Hepatocyte (in vitro differentiated cells): ENCODE results near the gene LENEP. TPM values are rescaled to one million over a fixed set of nuclear protein-coding genes. Genes with fewer than 3 reads are reported as not detected.

ENCODE experiments used
- DNase-seq: peaks from one replicate; pipeline ENCODE4 v3.0.0-alpha.2; 2016; ENCODE audit warnings: low spot score
- H2AFZ ChIP-seq: fragments of 200-600 bp; sonication (generic); 2 replicates; pipeline ENCODE4 v1.6.0; 2016; ENCODE audit warnings: antibody characterized with exemption, mild to moderate bottlenecking
- H3K27ac ChIP-seq: fragments of 200-600 bp; sonication (generic); 2 replicates; pipeline ENCODE4 v1.5.1; 2016; ENCODE audit warnings: mild to moderate bottlenecking
- H3K27me3 ChIP-seq: fragments of 200-600 bp; sonication (generic); 2 replicates; pipeline ENCODE4 v1.6.1; 2016
- H3K36me3 ChIP-seq: fragments of 200-600 bp; sonication (generic); replicated peaks from 2 replicates; pipeline ENCODE4 v1.5.1; 2016; ENCODE audit warnings: low read depth; ENCODE audit not compliant: insufficient read depth
- H3K4me1 ChIP-seq: fragments of 200-600 bp; sonication (generic); 2 replicates; pipeline ENCODE4 v1.5.1; 2016; ENCODE audit warnings: mild to moderate bottlenecking, moderate library complexity; ENCODE audit not compliant: insufficient read depth
- H3K4me2 ChIP-seq: fragments of 200-600 bp; sonication (generic); 2 replicates; pipeline ENCODE4 v1.6.0; 2016
- H3K4me3 ChIP-seq: fragments of 200-600 bp; sonication (generic); 2 replicates; pipeline ENCODE4 v1.5.1; 2016; ENCODE audit warnings: mild to moderate bottlenecking
- H3K79me2 ChIP-seq: fragments of 200-600 bp; sonication (generic); 2 replicates; pipeline ENCODE4 v1.6.0; 2017; ENCODE audit warnings: mild to moderate bottlenecking
- H3K9me2 ChIP-seq: fragments of 200-600 bp; sonication (generic); replicated peaks from 2 replicates; pipeline ENCODE4 v1.6.0; 2017; ENCODE audit warnings: mild to moderate bottlenecking; ENCODE audit not compliant: insufficient read depth
- H3K9me3 ChIP-seq: fragments of 200-600 bp; sonication (generic); 2 replicates; pipeline ENCODE4 v1.5.1; 2016; ENCODE audit warnings: low read depth, mild to moderate bottlenecking
- H4K20me1 ChIP-seq: fragments of 200-600 bp; sonication (generic); 2 replicates; pipeline ENCODE4 v1.6.0; 2016; ENCODE audit warnings: mild to moderate bottlenecking; ENCODE audit not compliant: insufficient read depth, poor library complexity, severe bottlenecking
- EZH2 ChIP-seq: fragments of 200-600 bp; sonication (generic); IDR thresholded peaks from 2 replicates; pipeline ENCODE4 v1.6.1; 2016; ENCODE audit warnings: antibody characterized with exemption, mild to moderate bottlenecking, borderline replicate concordance
- EZH2phosphoT487 ChIP-seq: fragments of 200-600 bp; sonication (generic); IDR thresholded peaks from one replicate; pipeline ENCODE4 v1.6.1; 2018; ENCODE audit warnings: antibody characterized with exemption, mild to moderate bottlenecking, low read depth, moderate library complexity; ENCODE audit not compliant: unreplicated experiment, severe bottlenecking
- WGBS: methylation state at CpG from one replicate; pipeline ENCODE4 v1.1.6; 2016; ENCODE audit warnings: low lambda C conversion rate; ENCODE audit errors: missing lambda C conversion rate; 5-methylcytosine and 5-hydroxymethylcytosine counted together
- polyA plus RNA-seq: library from polyadenylated mRNA; unstranded; fragments of >200 nt; fragmentation: Nextera tagmentation; extraction: Ambion mirVana; gene quantifications from 2 replicates; pipeline ENCODE4 v1.2.1, GENCODE V29; 2016
- total RNA-seq: library from RNA; depleted of rRNA; stranded (reverse); fragments of >200 nt; gene quantifications from 2 replicates; pipeline ENCODE4 v1.2.3, GENCODE V29; 2014
- TF ChIP-seq, protein P1 (sequence below): fragments of 200-600 bp; sonication (generic); IDR thresholded peaks from 2 replicates; pipeline ENCODE4 v1.5.1; 2016; ENCODE audit warnings: antibody characterized with exemption, mild to moderate bottlenecking; ENCODE audit not compliant: poor library complexity

The LENEP gene
- total and polyA plus RNA-seq, 2 experiments from 2014 or later = not detected

- Histone ChIP-seq H3K4me1 (no peaks in the 10 kb centered on the region), H3K4me3 (no peak overlapping the region), H3K27ac (no peak overlapping the region), H3K9me2 (no peaks in the 10 kb centered on the region), H2AFZ (no peak overlapping the region), H3K9me3 (no peaks in the 10 kb centered on the region), H3K4me2 (no peak overlapping the region), H3K36me3 (no peaks in the 10 kb centered on the region), H4K20me1 (no peaks in the 10 kb centered on the region), H3K27me3 (no peaks in the 10 kb centered on the region), H3K79me2 (no peaks in the 10 kb centered on the region)
- TF ChIP-seq, protein P1, sequence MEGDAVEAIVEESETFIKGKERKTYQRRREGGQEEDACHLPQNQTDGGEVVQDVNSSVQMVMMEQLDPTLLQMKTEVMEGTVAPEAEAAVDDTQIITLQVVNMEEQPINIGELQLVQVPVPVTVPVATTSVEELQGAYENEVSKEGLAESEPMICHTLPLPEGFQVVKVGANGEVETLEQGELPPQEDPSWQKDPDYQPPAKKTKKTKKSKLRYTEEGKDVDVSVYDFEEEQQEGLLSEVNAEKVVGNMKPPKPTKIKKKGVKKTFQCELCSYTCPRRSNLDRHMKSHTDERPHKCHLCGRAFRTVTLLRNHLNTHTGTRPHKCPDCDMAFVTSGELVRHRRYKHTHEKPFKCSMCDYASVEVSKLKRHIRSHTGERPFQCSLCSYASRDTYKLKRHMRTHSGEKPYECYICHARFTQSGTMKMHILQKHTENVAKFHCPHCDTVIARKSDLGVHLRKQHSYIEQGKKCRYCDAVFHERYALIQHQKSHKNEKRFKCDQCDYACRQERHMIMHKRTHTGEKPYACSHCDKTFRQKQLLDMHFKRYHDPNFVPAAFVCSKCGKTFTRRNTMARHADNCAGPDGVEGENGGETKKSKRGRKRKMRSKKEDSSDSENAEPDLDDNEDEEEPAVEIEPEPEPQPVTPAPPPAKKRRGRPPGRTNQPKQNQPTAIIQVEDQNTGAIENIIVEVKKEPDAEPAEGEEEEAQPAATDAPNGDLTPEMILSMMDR = no peak
- TF ChIP-seq EZH2 = no peak
- TF ChIP-seq EZH2phosphoT487 = no peak
- DNase-seq = no peak
- 86% methylated on average over 14 of the region's 14 CpGs for WGBS
These were observed 440 bp upstream of the LENEP start for GRCh38 chr1:154992721-154993571.

DNA sequence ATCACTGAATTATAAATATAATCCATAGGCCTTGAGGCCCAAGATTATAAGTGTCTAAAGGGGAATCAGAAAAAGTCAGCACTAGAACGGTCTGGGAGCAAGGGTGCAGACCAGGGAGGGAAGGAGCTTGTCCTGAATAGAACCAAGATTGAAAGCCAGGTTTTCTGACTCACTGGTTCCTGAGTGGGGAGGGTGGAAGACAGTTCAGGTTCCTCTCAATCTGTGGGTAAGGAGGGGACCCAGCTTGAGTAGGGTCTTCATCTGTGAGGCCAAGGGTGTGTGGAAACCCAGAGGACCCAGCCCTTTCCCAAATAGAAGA lies 842 bp downstream of the LENEP start:
- H3K27me3 ChIP-seq = no peaks in the 10 kb centered on the region
- H3K4me1 ChIP-seq = peaks cover 5% of the 10 kb centered on the region
- peaks cover 3% of the 10 kb centered on the region for H3K79me2 ChIP-seq
- no peak overlapping the region for H3K27ac ChIP-seq
- TF ChIP-seq, protein P1 = no peak
- TF ChIP-seq EZH2phosphoT487 = no peak
- no peak overlapping the region for H3K4me3 ChIP-seq
- no peak overlapping the region for H2AFZ ChIP-seq
- 100% methylated on average over 1 of the region's 1 CpG for WGBS
- no peaks in the 10 kb centered on the region for H4K20me1 ChIP-seq
- H3K36me3 ChIP-seq = no peaks in the 10 kb centered on the region
- no peak for DNase-seq
- no peak overlapping the region for H3K4me2 ChIP-seq
- no peaks in the 10 kb centered on the region for H3K9me3 ChIP-seq
- H3K9me2 ChIP-seq = no peaks in the 10 kb centered on the region

DNA sequence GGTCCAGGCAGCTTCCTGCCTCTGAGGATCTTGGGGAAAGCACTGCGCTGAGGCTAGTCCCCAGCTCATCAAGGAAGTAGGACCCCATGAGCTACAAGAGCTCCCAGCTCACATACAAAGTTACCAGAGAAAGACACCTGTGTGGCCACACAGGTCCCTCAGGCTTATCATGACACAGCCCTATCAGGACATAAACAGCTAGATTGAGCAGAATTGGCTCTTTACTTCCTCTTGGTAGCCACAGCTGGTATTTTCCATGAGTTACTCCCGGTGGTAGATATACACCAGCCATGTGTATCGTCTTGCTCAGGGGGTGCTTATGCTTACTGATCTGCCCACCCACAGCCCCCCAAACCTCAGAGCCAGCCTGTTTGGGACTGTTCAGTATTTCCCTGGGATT lies 1.2 kb downstream of the LENEP start:
- Histone ChIP-seq H3K36me3 (no peaks in the 10 kb centered on the region), H3K4me3 (no peak overlapping the region), H2AFZ (no peak overlapping the region), H3K9me3 (no peaks in the 10 kb centered on the region), H3K9me2 (no peaks in the 10 kb centered on the region), H3K27me3 (no peaks in the 10 kb centered on the region), H3K4me2 (no peak overlapping the region), H3K27ac (no peak overlapping the region), H3K79me2 (peaks cover 3% of the 10 kb centered on the region), H3K4me1 (peaks cover 5% of the 10 kb centered on the region), H4K20me1 (no peaks in the 10 kb centered on the region)
- WGBS = 89% methylated on average over 3 of the region's 3 CpGs
- TF ChIP-seq EZH2 (no peak), EZH2phosphoT487 (no peak)
- TF ChIP-seq, protein P1 = no peak
- DNase-seq = no peak
